ENCODE results near the gene MED9.

DNA sequence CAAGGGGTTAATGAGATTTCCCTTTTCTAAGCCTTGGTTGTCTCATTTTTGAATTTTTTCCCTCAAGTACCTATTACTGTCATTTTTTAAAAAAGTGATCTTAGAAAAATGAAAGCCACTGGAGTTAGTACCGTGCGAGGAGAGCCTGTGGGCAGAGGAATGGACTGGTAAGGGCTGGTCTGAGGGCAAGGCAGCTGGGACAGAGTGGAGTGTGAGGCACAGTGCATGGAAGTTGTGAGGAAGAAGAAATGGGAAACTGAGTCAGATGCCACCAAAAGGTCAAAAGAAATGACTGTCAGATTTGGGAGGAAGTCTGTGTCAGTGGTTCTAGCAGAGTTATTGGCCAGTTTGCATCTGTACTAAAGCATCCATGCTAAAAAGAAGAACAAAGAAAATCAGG lies 11.2 kb downstream of the MED9 start:
- TF ChIP-seq POLR2A (IDR thresholded peaks at IDR 0.05) (no peak), CTCF (IDR thresholded peaks at IDR 0.05) (no peak)
